Prostate gland (tissue), 2 donors: ENCODE measurements around the gene ADAMTSL5. TPM values are rescaled to one million over a fixed set of nuclear protein-coding genes. Genes with fewer than 3 reads are reported as not detected.
"Not testable (repeated sequence)": the region's sequence is repeated elsewhere in the genome, so short reads cannot be mapped to it uniquely, and the experiment has no call there.

ENCODE experiments used
- DNase-seq: peaks from one replicate; pipeline ENCODE4 v3.0.0-alpha.2; 2019; ENCODE audit warnings: low spot score
- H3K27ac ChIP-seq, 2 donors: fragments of 200-600 bp; sonication (generic); 2 replicates each; pipeline ENCODE4 v1.5.1; 2017 to 2019
- H3K27me3 ChIP-seq: fragments of 200-600 bp; sonication (generic); replicated peaks from 2 replicates; pipeline ENCODE4 v1.5.1; 2019; ENCODE audit not compliant: insufficient read depth
- H3K36me3 ChIP-seq, 2 donors: fragments of 200-600 bp; sonication (generic); 1 replicate in 1 of 2; 2 replicates in 1 of 2; pipeline versions ENCODE4 v1.5.1 to v1.8.1; 2017 to 2019
- H3K4me1 ChIP-seq: fragments of 200-600 bp; sonication (generic); replicated peaks from 2 replicates; pipeline ENCODE4 v1.5.1; 2019
- H3K4me3 ChIP-seq, 2 donors: fragments of 200-600 bp; sonication (generic); 2 replicates each; pipeline ENCODE4 v1.5.1; 2017 to 2019
- H3K9me3 ChIP-seq: fragments of 200-600 bp; sonication (generic); 2 replicates; pipeline ENCODE4 v1.5.1; 2017
- CTCF ChIP-seq, 4 experiments: fragments of 200-600 bp in 2 of 4; fragments of 450-650 bp in 2 of 4; sonication (generic) in 2 of 4; IDR thresholded peaks; 1 replicate in 3 of 4; 2 replicates in 1 of 4; pipeline ENCODE4 v1.5.1; 2016 to 2019; ENCODE audit warnings: antibody characterized with exemption in 4 of 4, mild to moderate bottlenecking in 2 of 4, moderate library complexity in 2 of 4
- POLR2A ChIP-seq: fragments of 450-650 bp; IDR thresholded peaks from one replicate; pipeline ENCODE4 v1.6.1; 2016; ENCODE audit warnings: antibody characterized with exemption, mild to moderate bottlenecking
- POLR2AphosphoS5 ChIP-seq: sonication (generic); formaldehyde crosslinking; IDR thresholded peaks from one replicate; pipeline ENCODE4 v1.6.1; 2017; ENCODE audit warnings: antibody characterized with exemption
- WGBS: methylation state at CpG from one replicate; pipeline ENCODE4 v1.1.5; 2018; 5-methylcytosine and 5-hydroxymethylcytosine counted together
- intact Hi-C: fragments of 100-400 bp; cut with DNase I; formaldehyde crosslinking; loops from one replicate; pipeline ENCODE4 v1.14.2; 2022
- total RNA-seq, 2 donors: library from RNA; depleted of rRNA; stranded (reverse); fragments of >200 nt; gene quantifications; one replicate each; pipeline ENCODE4 v1.1.0, GENCODE V29; 2016

ADAMTSL5 gene
- total RNA-seq, 2 donors from 2014 or later = 0.82 to 14.5 TPM

DNA sequence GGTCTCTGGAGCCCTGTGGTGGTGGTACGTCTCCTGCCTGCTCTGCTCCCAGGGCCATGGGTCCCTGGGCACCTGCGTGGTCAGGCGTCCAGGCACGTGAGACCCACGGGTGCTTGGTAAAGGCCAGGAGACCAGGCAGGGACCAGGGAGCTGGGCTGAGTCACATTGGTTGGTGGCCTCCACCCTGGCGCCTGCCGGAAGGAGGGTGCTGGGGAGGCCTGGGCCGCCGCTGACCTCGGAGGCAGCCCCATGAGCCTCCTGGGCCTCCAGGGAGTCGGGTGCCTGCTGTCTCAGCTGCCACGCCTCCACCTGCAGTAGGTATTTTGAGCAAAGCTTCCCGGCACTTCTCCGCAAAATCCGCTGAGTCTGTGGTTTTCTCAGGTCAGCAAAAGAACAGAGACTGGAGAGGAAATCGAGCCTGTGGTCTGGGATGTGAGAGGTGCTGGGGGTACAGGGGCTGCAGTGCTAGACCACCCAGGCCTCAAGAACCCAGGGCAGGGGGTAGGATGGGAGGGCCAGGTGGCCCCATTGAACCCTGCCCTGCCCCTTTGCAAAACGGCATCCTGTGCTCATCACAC, 7.5 kb upstream of the ADAMTSL5 start:
- no peaks in the 10 kb centered on the region for H3K27me3 ChIP-seq
- 86% methylated on average over 12 of the region's 17 CpGs for WGBS
- no peak overlapping the region for H3K4me3 ChIP-seq
- TF ChIP-seq POLR2AphosphoS5 (no peak), CTCF (IDR thresholded peaks at IDR 0.05) (no peak), POLR2A (no peak)
- H3K27ac ChIP-seq = no peak overlapping the region
- no peaks in the 10 kb centered on the region for H3K9me3 ChIP-seq
- DNase-seq = no peak
- no peaks in the 10 kb centered on the region for H3K36me3 ChIP-seq
- intact Hi-C loops = no loop called here
- H3K4me1 ChIP-seq = no peaks in the 10 kb centered on the region

GRCh38 chr19:1519802-1520201, 7.0 kb upstream of the ADAMTSL5 start:
- not testable (repeated sequence) for H3K27me3 ChIP-seq, H3K4me1 ChIP-seq

DNA sequence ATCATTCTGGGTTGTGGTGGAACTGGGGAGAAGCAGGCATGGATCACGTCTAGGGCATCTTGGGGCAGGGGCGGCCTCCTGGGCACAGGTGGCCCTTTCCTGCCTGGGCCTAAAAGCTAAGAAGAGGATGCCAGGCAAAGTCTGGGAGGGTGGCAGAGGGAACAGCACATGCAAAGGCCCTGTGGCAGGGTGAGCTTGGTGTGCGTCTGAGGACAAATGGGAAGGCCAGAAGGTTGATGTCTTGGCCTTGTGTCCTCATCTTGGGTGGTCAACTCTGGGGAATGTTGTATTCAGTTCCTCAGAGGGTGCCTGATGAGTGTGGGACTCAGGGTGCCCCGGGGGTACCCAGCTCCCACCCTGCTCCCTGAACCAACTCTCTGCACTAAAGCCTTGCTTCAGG, 5.7 kb upstream of the ADAMTSL5 start:
- no peaks in the 10 kb centered on the region for H3K27me3 ChIP-seq
- H3K36me3 ChIP-seq = no peaks in the 10 kb centered on the region
- H3K27ac ChIP-seq = no peak overlapping the region
- no peaks in the 10 kb centered on the region for H3K4me1 ChIP-seq
- WGBS = 87% methylated on average over 4 of the region's 4 CpGs
- no peak for TF ChIP-seq CTCF (IDR thresholded peaks at IDR 0.05)
- TF ChIP-seq POLR2A = no peak
- no peak for TF ChIP-seq POLR2AphosphoS5
- DNase-seq = no peak
- H3K9me3 ChIP-seq = no peaks in the 10 kb centered on the region
- intact Hi-C loops = no loop called here
- no peak overlapping the region for H3K4me3 ChIP-seq

More at GRCh38 chr19:1519802-1520201, 7.0 kb upstream of the ADAMTSL5 start:
- H3K27ac ChIP-seq, H3K9me3 ChIP-seq, DNase-seq, H3K36me3 ChIP-seq, intact Hi-C loops, H3K4me3 ChIP-seq: not testable (repeated sequence)
- 93% methylated on average over 8 of the region's 8 CpGs for WGBS

GRCh38 chr19:1516395-1516753, 3.6 kb upstream of the ADAMTSL5 start:
- TF ChIP-seq CTCF (IDR thresholded peaks at IDR 0.05) (no peak), POLR2A (no peak), POLR2AphosphoS5 (no peak)
- Histone ChIP-seq H3K27ac (no peak overlapping the region), H3K4me3 (no peak overlapping the region), H3K4me1 (no peaks in the 10 kb centered on the region), H3K27me3 (peaks cover 3% of the 10 kb centered on the region), H3K36me3 (no peaks in the 10 kb centered on the region), H3K9me3 (no peaks in the 10 kb centered on the region)
- intact Hi-C loops = no loop called here
- no peak for DNase-seq
- WGBS = 62% methylated on average over 8 of the region's 8 CpGs

DNA sequence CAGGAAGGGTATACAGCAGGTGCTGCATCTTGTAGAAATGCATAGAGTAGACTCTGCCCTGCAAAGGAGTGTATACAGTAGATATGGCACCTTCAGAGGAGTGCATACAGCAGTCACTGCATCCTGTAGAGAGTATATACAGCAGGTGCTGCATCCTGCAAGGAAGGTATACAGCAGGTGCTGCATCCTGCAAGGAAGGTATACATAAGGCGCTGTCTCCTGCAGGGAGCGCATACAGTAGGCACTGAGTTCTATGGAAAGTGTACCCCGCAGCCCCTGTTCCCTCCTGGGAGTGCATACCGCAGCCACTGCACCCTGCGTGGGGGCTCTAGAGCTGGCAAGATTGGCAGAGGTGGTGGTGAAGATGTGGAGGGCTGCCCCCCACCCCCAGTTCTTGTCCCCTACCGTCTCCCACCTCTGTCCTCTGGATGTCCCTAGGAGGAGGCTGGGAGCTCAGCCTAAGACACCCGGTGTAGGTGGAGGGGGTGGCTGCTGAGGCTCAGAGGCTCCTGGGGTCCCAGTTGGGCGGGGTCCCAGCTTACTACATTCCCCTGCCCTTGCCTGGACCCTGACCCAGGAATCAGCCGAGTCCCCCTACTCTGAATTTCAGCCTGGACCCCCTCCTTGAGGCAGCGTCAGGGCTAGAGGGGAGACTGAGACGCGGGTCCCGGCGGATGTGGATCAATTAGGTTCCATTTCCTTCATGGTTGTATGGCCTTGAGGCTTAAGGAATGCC, 2.3 kb upstream of the ADAMTSL5 start:
- no peaks in the 10 kb centered on the region for H3K4me1 ChIP-seq
- TF ChIP-seq POLR2A = no peak
- no peak for TF ChIP-seq POLR2AphosphoS5
- no peak for TF ChIP-seq CTCF (IDR thresholded peaks at IDR 0.05)
- DNase-seq = no peak
- WGBS = 61% methylated on average over 14 of the region's 14 CpGs
- no peak overlapping the region for H3K27ac ChIP-seq
- intact Hi-C loops = no loop called here
- no peak overlapping the region for H3K4me3 ChIP-seq
- H3K36me3 ChIP-seq = no peaks in the 10 kb centered on the region
- H3K27me3 ChIP-seq = peaks cover 3% of the 10 kb centered on the region
- H3K9me3 ChIP-seq = no peaks in the 10 kb centered on the region
